Brain microvascular endothelial cell (primary cell): Measurements from ENCODE around the gene BRCA2.

Experiments
- DNase-seq: peaks from one replicate; pipeline ENCODE4 v3.0.0-alpha.2; 2020
- H3K27ac ChIP-seq: fragments of 250-450 bp; sonication (Bioruptor Pico); 2 replicates; pipeline ENCODE4 v1.5.1; 2020; ENCODE audit warnings: mild to moderate bottlenecking, moderate library complexity
- H3K27me3 ChIP-seq: fragments of 250-450 bp; sonication (Bioruptor Pico); replicated peaks from 2 replicates; pipeline ENCODE4 v1.5.1; 2020; ENCODE audit warnings: mild to moderate bottlenecking
- H3K36me3 ChIP-seq: fragments of 250-450 bp; sonication (Bioruptor Pico); replicated peaks from 2 replicates; pipeline ENCODE4 v1.5.1; 2020; ENCODE audit warnings: mild to moderate bottlenecking
- H3K4me3 ChIP-seq: 2 replicates; pipeline ENCODE4 v1.5.1; 2011; ENCODE audit warnings: low read depth, mild to moderate bottlenecking, control low read depth, low read length, moderate library complexity
- CTCF ChIP-seq: IDR thresholded peaks from 2 replicates; pipeline ENCODE4 v1.5.1; 2011; ENCODE audit warnings: low read depth, mild to moderate bottlenecking, moderate library complexity, low read length, control low read depth, inconsistent platforms; ENCODE audit errors: missing control alignments
- in situ Hi-C: cut with HindIII; loops from 2 replicates; pipeline ENCODE4 v1.10.0; 2017; ENCODE audit warnings: low sequenced_read_pairs, low pct_ligation_motif_present

BRCA2 gene

GRCh38 chr13:32409561-32410421, 94.5 kb downstream of the BRCA2 start:
- peak; percentile 50 for DNase-seq
- Histone ChIP-seq H3K27me3 (no peaks in the 10 kb centered on the region), H3K36me3 (no peaks in the 10 kb centered on the region), H3K4me3 (peak overlapping the region; percentile 47), H3K27ac (no peak overlapping the region)
- in situ Hi-C loops, result no loop called here
- TF ChIP-seq CTCF, result no peak

- in situ Hi-C loops, result no loop called here
- DNase-seq, result no peak
- H3K36me3 ChIP-seq, result no peaks in the 10 kb centered on the region
- H3K27me3 ChIP-seq, result no peaks in the 10 kb centered on the region
- no peak for TF ChIP-seq CTCF
- no peak overlapping the region for H3K4me3 ChIP-seq
- H3K27ac ChIP-seq, result no peak overlapping the region
These were observed 98.0 kb downstream of the BRCA2 start for GRCh38 chr13:32413284-32413683.

GRCh38 chr13:32414580-32414979, 99.3 kb downstream of the BRCA2 start:
- no peaks in the 10 kb centered on the region for H3K27me3 ChIP-seq
- no peaks in the 10 kb centered on the region for H3K36me3 ChIP-seq
- H3K27ac ChIP-seq, result no peak overlapping the region
- TF ChIP-seq CTCF, result no peak
- no peak overlapping the region for H3K4me3 ChIP-seq
- in situ Hi-C loops, result no loop called here
- DNase-seq, result no peak

GRCh38 chr13:32415019-32415418, 99.7 kb downstream of the BRCA2 start:
- peak; percentile 86 for TF ChIP-seq CTCF
- Histone ChIP-seq H3K4me3 (no peak overlapping the region), H3K27me3 (no peaks in the 10 kb centered on the region), H3K36me3 (no peaks in the 10 kb centered on the region), H3K27ac (no peak overlapping the region)
- no peak for DNase-seq
- in situ Hi-C loops, result no loop called here

GRCh38 chr13:32417995-32418394, 102.7 kb downstream of the BRCA2 start:
- H3K4me3 ChIP-seq, result no peak overlapping the region
- H3K27me3 ChIP-seq, result no peaks in the 10 kb centered on the region
- no peak for DNase-seq
- no peak for TF ChIP-seq CTCF
- no peak overlapping the region for H3K27ac ChIP-seq
- in situ Hi-C loops, result no loop called here
- H3K36me3 ChIP-seq, result no peaks in the 10 kb centered on the region

GRCh38 chr13:32419862-32420261, 104.6 kb downstream of the BRCA2 start:
- Histone ChIP-seq H3K4me3 (no peak overlapping the region), H3K27ac (no peak overlapping the region), H3K36me3 (no peaks in the 10 kb centered on the region), H3K27me3 (no peaks in the 10 kb centered on the region)
- no peak for TF ChIP-seq CTCF
- in situ Hi-C loops, result no loop called here
- DNase-seq, result no peak
